HG02970 (cell line): Measurements from ENCODE around the gene PRCD.
"Not testable (repeated sequence)": the region's sequence is repeated elsewhere in the genome, so short reads cannot be mapped to it uniquely, and the experiment has no call there.

ENCODE experiments used
- ATAC-seq: cut with Tn5 transposase; IDR thresholded peaks from one replicate; pipeline ENCODE4 v1.9.1; 2021; ENCODE audit warnings: mild to moderate bottlenecking, moderate library complexity, moderate number of reproducible peaks; ENCODE audit not compliant: unreplicated experiment, low FRiP score

PRCD gene

GRCh38 chr17:76550712-76551615 lies 11.1 kb downstream of the PRCD start:
- ATAC-seq = no peak

GRCh38 chr17:76551685-76552084 lies 11.8 kb downstream of the PRCD start:
- no peak for ATAC-seq

- ATAC-seq = no peak
Measured at GRCh38 chr17:76553178-76553908, 13.5 kb downstream of the PRCD start.

- no peak for ATAC-seq
Measured at GRCh38 chr17:76554131-76554530, 14.3 kb downstream of the PRCD start.

- ATAC-seq = no peak
Measured at GRCh38 chr17:76556765-76557367, 17.0 kb downstream of the PRCD start.

- peak; percentile 90 for ATAC-seq
Measured at GRCh38 chr17:76557368-76558197, 17.7 kb downstream of the PRCD start.

- ATAC-seq = no peak
Measured at GRCh38 chr17:76558198-76559095, 18.6 kb downstream of the PRCD start.

GRCh38 chr17:76559460-76559859 lies 19.6 kb downstream of the PRCD start:
- not testable (repeated sequence) for ATAC-seq

GRCh38 chr17:76560036-76560876 lies 20.4 kb downstream of the PRCD start:
- no peak for ATAC-seq

GRCh38 chr17:76560877-76561221 lies 21.0 kb downstream of the PRCD start:
- no peak for ATAC-seq

GRCh38 chr17:76561332-76561731 lies 21.5 kb downstream of the PRCD start:
- no peak for ATAC-seq

- no peak for ATAC-seq
Measured at GRCh38 chr17:76561799-76562268, 22.0 kb downstream of the PRCD start.

GRCh38 chr17:76562734-76563148 lies 22.9 kb downstream of the PRCD start:
- ATAC-seq = no peak

- not testable (repeated sequence) for ATAC-seq
Measured at GRCh38 chr17:76563359-76563758, 23.5 kb downstream of the PRCD start.

GRCh38 chr17:76564991-76565727 lies 25.3 kb downstream of the PRCD start:
- not testable (repeated sequence) for ATAC-seq

GRCh38 chr17:76565728-76566612 lies 26.1 kb downstream of the PRCD start:
- no peak for ATAC-seq

- no peak for ATAC-seq
Measured at GRCh38 chr17:76566613-76566943, 26.7 kb downstream of the PRCD start.
